Esophagus squamous epithelium (tissue), 4 donors: ENCODE measurements around the gene TMEM161A.

Source experiments
- POLR2A ChIP-seq, 4 donors: fragments of 450-650 bp; IDR thresholded peaks; one replicate each; pipeline ENCODE4 v1.6.1; 2017; ENCODE audit warnings: antibody characterized with exemption in 4 of 4, mild to moderate bottlenecking in 4 of 4, moderate library complexity in 3 of 4
- TF ChIP-seq, protein P1 (sequence below), 6 experiments: fragments of 450-650 bp in 4 of 6; fragments of 200-600 bp in 2 of 6; sonication (generic) in 2 of 6; IDR thresholded peaks; one replicate each; pipeline ENCODE4 v1.5.1; 2016 to 2019; ENCODE audit warnings: antibody characterized with exemption in 6 of 6, mild to moderate bottlenecking in 4 of 6, moderate library complexity in 4 of 6

DNA sequence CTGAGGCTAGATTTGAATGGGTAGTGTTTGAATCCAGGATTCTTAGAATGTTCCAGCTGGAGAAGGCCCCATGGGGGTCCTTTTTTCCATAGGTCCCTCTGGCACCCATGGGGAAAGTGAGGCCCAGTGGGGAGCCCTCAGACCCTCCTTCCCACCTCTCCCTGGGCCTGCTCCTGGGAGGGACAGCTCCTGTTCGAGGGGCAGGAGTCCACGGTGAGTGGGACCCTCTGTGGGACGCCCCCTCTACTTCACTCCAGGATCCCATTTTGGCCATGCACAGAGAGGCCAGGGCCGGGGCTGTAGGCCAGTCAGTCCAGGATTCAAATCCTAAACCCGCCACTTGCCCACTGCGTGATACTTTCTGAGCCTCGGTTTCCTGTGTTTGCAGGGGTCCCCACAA, 24.2 kb upstream of the TMEM161A start:
- TF ChIP-seq, protein P1, sequence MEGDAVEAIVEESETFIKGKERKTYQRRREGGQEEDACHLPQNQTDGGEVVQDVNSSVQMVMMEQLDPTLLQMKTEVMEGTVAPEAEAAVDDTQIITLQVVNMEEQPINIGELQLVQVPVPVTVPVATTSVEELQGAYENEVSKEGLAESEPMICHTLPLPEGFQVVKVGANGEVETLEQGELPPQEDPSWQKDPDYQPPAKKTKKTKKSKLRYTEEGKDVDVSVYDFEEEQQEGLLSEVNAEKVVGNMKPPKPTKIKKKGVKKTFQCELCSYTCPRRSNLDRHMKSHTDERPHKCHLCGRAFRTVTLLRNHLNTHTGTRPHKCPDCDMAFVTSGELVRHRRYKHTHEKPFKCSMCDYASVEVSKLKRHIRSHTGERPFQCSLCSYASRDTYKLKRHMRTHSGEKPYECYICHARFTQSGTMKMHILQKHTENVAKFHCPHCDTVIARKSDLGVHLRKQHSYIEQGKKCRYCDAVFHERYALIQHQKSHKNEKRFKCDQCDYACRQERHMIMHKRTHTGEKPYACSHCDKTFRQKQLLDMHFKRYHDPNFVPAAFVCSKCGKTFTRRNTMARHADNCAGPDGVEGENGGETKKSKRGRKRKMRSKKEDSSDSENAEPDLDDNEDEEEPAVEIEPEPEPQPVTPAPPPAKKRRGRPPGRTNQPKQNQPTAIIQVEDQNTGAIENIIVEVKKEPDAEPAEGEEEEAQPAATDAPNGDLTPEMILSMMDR (IDR thresholded peaks at IDR 0.05): no peak
- no peak for TF ChIP-seq POLR2A (IDR thresholded peaks at IDR 0.05)
